Measurements from ENCODE around the gene DLGAP4. TPM values are rescaled to one million over a fixed set of nuclear protein-coding genes. Genes with fewer than 3 reads are reported as not detected.

Gene DLGAP4
- total and polyA plus RNA-seq, 9 of the 15 experiments (the other 6 are each of a cell fraction or from before 2014, with no cell fraction given) = 0.31 to 34.1 (median 4.5) TPM

- H3K4me2 ChIP-seq (ENCODE audit: insufficient read depth, low read length) = peak within 1 kb of the TSS; percentile 61
- TF ChIP-seq ZBTB33 (CRISPR knock-in tag; IDR thresholded peaks at IDR 0.05) = no peak
- no peak for TF ChIP-seq TEAD4 (IDR thresholded peaks at IDR 0.05; ENCODE audit: low read length)
- no peak for TF ChIP-seq TEAD4 (CRISPR knock-in tag; IDR thresholded peaks at IDR 0.05; ENCODE audit: borderline replicate concordance)
- no peak for TF ChIP-seq ZNF79 (CRISPR knock-in tag; IDR thresholded peaks at IDR 0.05; ENCODE audit: low read depth)
- no peak for TF ChIP-seq EHMT2 (IDR thresholded peaks at IDR 0.05)
- TF ChIP-seq U2AF1 (optimal IDR thresholded peaks at IDR 0.05; ENCODE audit: low read depth, low read length) = no peak
- TF ChIP-seq MTA1 (IDR thresholded peaks at IDR 0.05; ENCODE audit: borderline replicate concordance) = no peak
- TF ChIP-seq MAZ (CRISPR knock-in tag; conservative IDR thresholded peaks at IDR 0.05 in 1 of 2, IDR thresholded peaks at IDR 0.05 in 1 of 2) = peak; percentile 39 to 42; a peak in 1 of 4 replicates
- TF ChIP-seq DMBX1 (CRISPR knock-in tag; IDR thresholded peaks at IDR 0.05; ENCODE audit: borderline replicate concordance) = no peak
- no peak for TF ChIP-seq ZNF77 (CRISPR knock-in tag; IDR thresholded peaks at IDR 0.05)
- no peak for TF ChIP-seq PYGO2 (tag; IDR thresholded peaks at IDR 0.05)
- TF ChIP-seq SMARCB1 (IDR thresholded peaks at IDR 0.05; ENCODE audit: insufficient read length, low read depth) = no peak
- no peak for TF ChIP-seq NR0B1 (IDR thresholded peaks at IDR 0.05; ENCODE audit: partially characterized antibody)
- TF ChIP-seq E2F6 (IDR thresholded peaks at IDR 0.05; ENCODE audit: borderline replicate concordance in 1 of 2, extremely low read depth in 1 of 2, insufficient read depth in 1 of 2, insufficient read length in 1 of 2, low read depth in 1 of 2, low read length in 1 of 2, poor library complexity in 1 of 2, severe bottlenecking in 1 of 2) = no peak
- TF ChIP-seq EGR1 (conservative IDR thresholded peaks at IDR 0.05) = peak; percentile 58; the same call in 1 of the 2 replicates
- peak; percentile 30; the same call in 1 of the 2 replicates for TF ChIP-seq ZBTB7A (IDR thresholded peaks at IDR 0.05; ENCODE audit: borderline replicate concordance, control insufficient read depth, low read depth, low read length)
- TF ChIP-seq SLC30A9 (CRISPR knock-in tag; IDR thresholded peaks at IDR 0.05) = no peak
- TF ChIP-seq ELF1 (tag; IDR thresholded peaks at IDR 0.05) = no peak
Measured at GRCh38 chr20:36541227-36541767, 235.2 kb downstream of the DLGAP4 start, which contains the start of gene MYL9. TSS of gene MYL9 (plus strand) at chr20:36541519. CDS start at chr20:36544885, 3,366 bp downstream.

More at GRCh38 chr20:36541227-36541767, 235.2 kb downstream of the DLGAP4 start, which contains the start of gene MYL9:
- in situ Hi-C loops (cut with MboI) = loop anchor here (10.0 kb wide), 1 partner anchor 1466 kb away; no protein-coding TSS in a partner anchor
- no peaks in the 10 kb centered on the region for H3K79me2 ChIP-seq (ENCODE audit: control insufficient read depth, insufficient read depth, low read length)
- peak within 1 kb of the TSS; percentile 66; the same call in 1 of the 3 replicates for H3K27ac ChIP-seq (ENCODE audit: extremely low read depth, low read depth, low read length)
- no peaks in the 10 kb centered on the region for H3K27me3 ChIP-seq (ENCODE audit: control insufficient read depth in 2 of 2, insufficient read depth in 2 of 2, low read length in 2 of 2)
- intact Hi-C loops (cut with micrococcal nuclease) = loop anchor here (10.0 kb wide), 1 partner anchor 106 kb away; no protein-coding TSS in a partner anchor
- no peaks in the 10 kb centered on the region for H3K36me3 ChIP-seq (ENCODE audit: control insufficient read depth, insufficient read depth, low read length)
- FAIRE-seq (no peak), DNase-seq (ENCODE audit: extremely low read depth in 1 of 4, low spot score in 3 of 4) (peak; percentile 77 to 94 (median 88)), ATAC-seq (peak; percentile 93)
- H2AFZ ChIP-seq (ENCODE audit: low read depth, low read length) = peak within 1 kb of the TSS; percentile 88
- no peaks in the 10 kb centered on the region for H4K20me1 ChIP-seq (replicated peaks; ENCODE audit: control insufficient read depth, insufficient read depth, low read length)
- no TSS peak for BruUV-seq (replicated peaks)
- POLR2A ChIA-PET = interaction anchor here (0.6 kb wide), 2 partner anchors 24 to 333 kb away, joined by 3 read pairs; no protein-coding TSS in a partner anchor
- peak within 1 kb of the TSS; percentile 43 to 87; a peak in 3 of 4 replicates for H3K9ac ChIP-seq (ENCODE audit: insufficient read depth in 1 of 2, low read depth in 2 of 2, low read length in 2 of 2)
- H3K4me1 ChIP-seq (replicated peaks in 1 of 2; ENCODE audit: control insufficient read depth in 2 of 2, insufficient read depth in 2 of 2, low read length in 2 of 2) = peaks cover 0 to 40% of the 10 kb centered on the region in 2 experiments; a peak in 3 of 5 replicates
- H3K9me1 ChIP-seq (ENCODE audit: control insufficient read depth, insufficient read depth, low read length) = no peaks in the 10 kb centered on the region
- CTCF ChIA-PET (ENCODE audit: low intra/inter-chr PET ratio) = no interaction called here
- H3K9me3 ChIP-seq (replicated peaks; ENCODE audit: control insufficient read depth, insufficient read depth, low read depth, low read length) = no peaks in the 10 kb centered on the region
- peak within 1 kb of the TSS; percentile 41 for H3K4me3 ChIP-seq
- 23% methylated on average over 14 of the region's 41 CpGs for WGBS (ENCODE audit: insufficient coverage, low coverage, missing lambda C conversion rate)

All from K562 (cell line).